ENCODE measurements around the gene ATP8A2.

DNA sequence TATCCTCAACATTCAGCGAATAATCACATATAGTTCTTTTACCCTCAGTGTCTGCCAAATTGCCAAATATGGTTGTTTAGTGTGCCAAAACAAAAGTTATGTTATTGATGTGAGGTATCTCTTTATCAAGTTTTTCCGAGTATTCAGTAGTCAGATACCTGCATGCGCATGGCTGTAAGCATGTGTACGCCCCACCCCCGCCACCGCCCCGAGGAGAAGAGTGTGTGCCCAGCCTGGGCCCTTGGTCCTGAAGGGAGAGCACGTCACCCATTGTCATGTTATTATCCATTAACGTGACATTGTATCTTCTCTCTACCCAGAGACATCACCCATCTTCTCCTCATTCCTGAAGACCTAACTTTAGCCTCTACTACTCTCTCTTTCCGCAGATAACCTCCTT is 533.1 kb downstream of the ATP8A2 start:
- TF ChIP-seq, protein P1, sequence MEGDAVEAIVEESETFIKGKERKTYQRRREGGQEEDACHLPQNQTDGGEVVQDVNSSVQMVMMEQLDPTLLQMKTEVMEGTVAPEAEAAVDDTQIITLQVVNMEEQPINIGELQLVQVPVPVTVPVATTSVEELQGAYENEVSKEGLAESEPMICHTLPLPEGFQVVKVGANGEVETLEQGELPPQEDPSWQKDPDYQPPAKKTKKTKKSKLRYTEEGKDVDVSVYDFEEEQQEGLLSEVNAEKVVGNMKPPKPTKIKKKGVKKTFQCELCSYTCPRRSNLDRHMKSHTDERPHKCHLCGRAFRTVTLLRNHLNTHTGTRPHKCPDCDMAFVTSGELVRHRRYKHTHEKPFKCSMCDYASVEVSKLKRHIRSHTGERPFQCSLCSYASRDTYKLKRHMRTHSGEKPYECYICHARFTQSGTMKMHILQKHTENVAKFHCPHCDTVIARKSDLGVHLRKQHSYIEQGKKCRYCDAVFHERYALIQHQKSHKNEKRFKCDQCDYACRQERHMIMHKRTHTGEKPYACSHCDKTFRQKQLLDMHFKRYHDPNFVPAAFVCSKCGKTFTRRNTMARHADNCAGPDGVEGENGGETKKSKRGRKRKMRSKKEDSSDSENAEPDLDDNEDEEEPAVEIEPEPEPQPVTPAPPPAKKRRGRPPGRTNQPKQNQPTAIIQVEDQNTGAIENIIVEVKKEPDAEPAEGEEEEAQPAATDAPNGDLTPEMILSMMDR (IDR thresholded peaks at IDR 0.05): no peak
- TF ChIP-seq POLR2A (IDR thresholded peaks at IDR 0.05): no peak

Measured in testis (tissue), 2 donors.